K562 (cell line): ENCODE measurements around the gene CPZ. TPM values are rescaled to one million over a fixed set of nuclear protein-coding genes. Genes with fewer than 3 reads are reported as not detected.
A peak's percentile ranks its signal among the peaks of the same experiment; 100 is the strongest.

Experiments
- ATAC-seq: fragments of 200-7000 bp; cut with Tn5 transposase; 3 replicates; pipeline ENCODE4 v1.9.1; 2020; ENCODE audit warnings: moderate library complexity
- BruUV-seq: library from RNA; stranded (reverse); fragments of 400-500 nt; replicated peaks from 2 replicates; lab custom pipeline; 2021; lab: Mats Ljungman, UMichigan
- CTCF ChIA-PET: fragments of 300-600 bp; formaldehyde crosslinking; extraction: SDS; loops from one replicate; lab custom pipeline; 2021; ENCODE audit warnings: low intra/inter-chr PET ratio; lab: Yijun Ruan, JAX
- POLR2A ChIA-PET: fragments of 300-600, 350-650 bp; sonication (Branson Sonifier 250); formaldehyde crosslinking; extraction: SDS; loops from one replicate; lab custom pipeline; 2021; ENCODE audit warnings: antibody characterized with exemption, inconsistent platforms; lab: Yijun Ruan, JAX
- DNase-seq, 4 experiments: peaks; one replicate each; pipeline versions ENCODE4 v3.0.0 to v3.0.0-alpha.2; 2011 to 2018; ENCODE audit warnings: low spot score in 3 of 4, mixed read lengths in 3 of 4; ENCODE audit errors: extremely low read depth in 1 of 4
- FAIRE-seq: peaks from 2 replicates; lab custom pipeline; 2011; peaks lifted over from hg19 to GRCh38; lab: Jason Lieb, UNC
- H2AFZ ChIP-seq: 2 replicates; pipeline ENCODE4 v1.6.0; 2011; ENCODE audit warnings: low read depth, low read length, control low read depth, inconsistent platforms
- H3K27ac ChIP-seq: fragments of 200-600 bp; 3 replicates; pipeline ENCODE4 v1.8.0; 2011; ENCODE audit warnings: low read depth, mild to moderate bottlenecking, control low read depth, inconsistent platforms, low read length, moderate library complexity, mixed read lengths; ENCODE audit errors: extremely low read depth
- H3K27me3 ChIP-seq, 2 experiments: fragments of 300-600 bp in 1 of 2; 2 replicates in 1 of 2; 3 replicates in 1 of 2; pipeline versions ENCODE4 v1.6.0 to v1.8.0; 2011; ENCODE audit warnings: inconsistent platforms in 2 of 2, low read length in 2 of 2, mild to moderate bottlenecking in 1 of 2, mixed read lengths in 1 of 2, moderate library complexity in 1 of 2; ENCODE audit not compliant: control insufficient read depth in 2 of 2, insufficient read depth in 2 of 2
- H3K36me3 ChIP-seq: fragments of 300-600 bp; 3 replicates; pipeline ENCODE4 v1.8.0; 2011; ENCODE audit warnings: mild to moderate bottlenecking, low read length, inconsistent platforms; ENCODE audit not compliant: control insufficient read depth, insufficient read depth
- H3K4me1 ChIP-seq, 2 experiments: fragments of 200-600 bp in 1 of 2; replicated peaks in 1 of 2; 2 replicates in 1 of 2; 3 replicates in 1 of 2; pipeline versions ENCODE4 v1.5.1 to v1.8.0; 2011; ENCODE audit warnings: inconsistent platforms in 2 of 2, low read length in 2 of 2, mild to moderate bottlenecking in 1 of 2, mixed read lengths in 1 of 2, moderate library complexity in 1 of 2; ENCODE audit not compliant: control insufficient read depth in 2 of 2, insufficient read depth in 2 of 2
- H3K4me2 ChIP-seq: 2 replicates; pipeline ENCODE4 v1.6.1; 2011; ENCODE audit warnings: low read length, control low read depth, inconsistent platforms, mixed read lengths; ENCODE audit not compliant: insufficient read depth
- H3K4me3 ChIP-seq: fragments of 200-600 bp; sonication (generic), shearing (Covaris generic); 2 replicates; pipeline ENCODE4 v1.5.1; 2016; ENCODE audit warnings: control low read depth, inconsistent platforms
- H3K79me2 ChIP-seq: fragments of 200-600 bp; 3 replicates; pipeline ENCODE4 v1.8.0; 2011; ENCODE audit warnings: low read length, inconsistent platforms; ENCODE audit not compliant: control insufficient read depth, insufficient read depth
- H3K9ac ChIP-seq, 2 experiments: 2 replicates each; pipeline versions ENCODE4 v1.6.0 to v1.6.1; 2011; ENCODE audit warnings: low read depth in 2 of 2, low read length in 2 of 2, control low read depth in 1 of 2, inconsistent platforms in 1 of 2, mild to moderate bottlenecking in 1 of 2, mixed read lengths in 1 of 2; ENCODE audit not compliant: insufficient read depth in 1 of 2
- H3K9me1 ChIP-seq: one replicate; pipeline ENCODE4 v1.6.0; 2011; ENCODE audit warnings: inconsistent platforms, mild to moderate bottlenecking, low read length, moderate library complexity; ENCODE audit not compliant: control insufficient read depth, insufficient read depth
- H3K9me3 ChIP-seq: replicated peaks from 2 replicates; pipeline ENCODE4 v1.5.1; 2011; ENCODE audit warnings: low read depth, low read length, inconsistent platforms; ENCODE audit not compliant: control insufficient read depth, insufficient read depth
- H4K20me1 ChIP-seq: replicated peaks from 2 replicates; pipeline ENCODE4 v1.6.1; 2011; ENCODE audit warnings: low read length, inconsistent platforms, mixed read lengths; ENCODE audit not compliant: control insufficient read depth, insufficient read depth
- ETV5 ChIP-seq: sonication (generic); formaldehyde crosslinking; IDR thresholded peaks from 2 replicates; pipeline ENCODE4 v1.4.0; 2020; ENCODE audit warnings: low read depth, mild to moderate bottlenecking, missing genetic modification reagents
- NRF1 ChIP-seq, 2 experiments: fragments of 450-650 bp; IDR thresholded peaks in 1 of 2; conservative IDR thresholded peaks in 1 of 2; 2 replicates each; pipeline ENCODE4 v1.6.1; 2014; ENCODE audit warnings: mild to moderate bottlenecking in 2 of 2
- WHSC1 ChIP-seq: IDR thresholded peaks from one replicate; pipeline ENCODE4 v1.6.1; 2012; ENCODE audit warnings: low read length, control low read depth, inconsistent platforms
- ZNF232 ChIP-seq: sonication (generic); formaldehyde crosslinking; IDR thresholded peaks from 2 replicates; pipeline ENCODE4 v1.8.0; 2022; ENCODE audit warnings: mild to moderate bottlenecking, missing genetic modification reagents
- ZNF766 ChIP-seq: fragments of 200-800 bp; sonication (Bioruptor generic); conservative IDR thresholded peaks from 2 replicates; pipeline ENCODE4 v1.6.1; 2016; ENCODE audit warnings: missing genetic modification characterization, missing compliant biosample characterization
- WGBS: fragments of 100-300 bp; shearing (Covaris generic); methylation state at CpG from one replicate; pipeline ENCODE4 v1.1.6; 2016; ENCODE audit warnings: low coverage, mixed read lengths; ENCODE audit not compliant: insufficient coverage; ENCODE audit errors: missing lambda C conversion rate; 5-methylcytosine and 5-hydroxymethylcytosine counted together
- in situ Hi-C: fragments of 300-500 bp; cut with MboI; formaldehyde crosslinking; loops from 4 replicates; pipeline ENCODE4 v1.15.0; 2018; ENCODE audit warnings: inconsistent platforms, mixed read lengths
- intact Hi-C: fragments of 100-400 bp; cut with micrococcal nuclease; formaldehyde crosslinking; loops from 2 replicates; pipeline ENCODE4 v1.14.2; 2022
- polyA plus RNA-seq, 8 experiments: library from polyadenylated mRNA; depleted of rRNA in 4 of 8; stranded (reverse) in 5 of 8; unstranded in 3 of 8; fragments of >200 nt; fragmentation: Nextera tagmentation in 2 of 8; fragmentation: Illumina TruSeq in 1 of 8; extraction: Ambion mirVana in 2 of 8; extraction: Trizol in 1 of 8; gene quantifications; 2 replicates each; pipeline versions ENCODE4 v1.2.1 to v1.2.3, GENCODE V29; 2011 to 2014; ENCODE audit warnings: inconsistent platforms in 1 of 8, missing spikeins in 1 of 8
- total RNA-seq, 7 experiments: library from RNA; depleted of rRNA in 6 of 7; stranded (reverse); fragments of >200 nt in 6 of 7; fragmentation: Illumina TruSeq in 2 of 7; extraction: Trizol in 2 of 7; gene quantifications; 2 replicates each; pipeline versions ENCODE4 v1.2.1 to v1.2.3, GENCODE V29; 2011 to 2021; ENCODE audit warnings: low replicate concordance in 1 of 7
- TF ChIP-seq, protein P1 (sequence below), 2 experiments: fragments of 450-650 bp in 1 of 2; sonication (generic) in 1 of 2; formaldehyde crosslinking in 1 of 2; IDR thresholded peaks; 2 replicates each; pipeline versions ENCODE4 v1.7.1 to v1.9.0; 2016 to 2022; ENCODE audit warnings: inconsistent platforms in 1 of 2, mild to moderate bottlenecking in 1 of 2, missing genetic modification reagents in 1 of 2
- TF ChIP-seq, protein P2 (sequence below): sonication (generic); formaldehyde crosslinking; IDR thresholded peaks from 2 replicates; pipeline ENCODE4 v1.8.1; 2023; ENCODE audit warnings: mild to moderate bottlenecking, missing genetic modification reagents
- TF ChIP-seq, protein P3 (sequence below): fragments of 250-450 bp; sonication (Bioruptor Pico); IDR thresholded peaks from 2 replicates; pipeline ENCODE4 v1.8.0; 2021; ENCODE audit warnings: mild to moderate bottlenecking, moderate library complexity

Gene CPZ
- total and polyA plus RNA-seq, 9 of the 15 experiments (the other 6 are each of a cell fraction or from before 2014, with no cell fraction given), result 0.06 to 2.2 (median 1.2) TPM; not detected in 1

DNA sequence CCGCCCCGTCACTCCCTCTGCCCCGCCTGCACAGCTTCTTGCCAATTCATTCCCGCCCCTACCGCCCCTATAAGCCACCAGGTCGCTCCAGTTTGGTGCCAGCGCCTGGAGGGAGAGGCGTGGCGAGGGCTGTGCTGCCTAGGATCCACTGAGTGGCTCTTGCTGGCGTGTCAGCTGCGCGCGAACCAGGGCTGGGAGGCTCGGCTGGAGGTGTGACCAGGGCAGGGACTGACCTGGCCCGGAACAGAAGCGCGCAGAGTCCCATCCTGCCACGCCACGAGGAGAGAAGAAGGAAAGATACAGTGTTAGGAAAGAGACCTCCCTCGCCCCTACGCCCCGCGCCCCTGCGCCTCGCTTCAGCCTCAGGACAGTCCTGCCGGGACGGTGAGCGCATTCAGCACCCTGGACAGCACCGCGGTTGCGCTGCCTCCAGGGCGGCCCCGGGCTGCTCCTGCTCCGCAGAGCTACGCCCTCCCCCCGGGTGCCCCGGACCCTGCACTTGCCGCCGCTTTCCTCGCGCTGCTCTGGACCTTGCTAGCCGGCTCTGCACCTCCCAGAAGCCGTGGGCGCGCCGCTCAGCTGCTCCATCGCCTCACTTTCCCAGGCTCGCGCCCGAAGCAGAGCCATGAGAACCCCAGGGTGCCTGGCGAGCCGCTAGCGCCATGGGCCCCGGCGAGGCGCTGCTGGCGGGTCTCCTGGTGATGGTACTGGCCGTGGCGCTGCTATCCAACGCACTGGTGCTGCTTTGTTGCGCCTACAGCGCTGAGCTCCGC, 12.1 kb upstream of the CPZ start, which contains the start of gene GPR78:
GPR78 (plus strand) TSS at position 72 of the 773 bp plus-strand sequence; CDS start at position 663, 591 bp downstream.
- no TSS peak for BruUV-seq
- H3K9ac ChIP-seq, result no peak within 1 kb of the TSS
- no peak within 1 kb of the TSS for H3K4me2 ChIP-seq
- peak; percentile 10 to 23; a peak in 1 of 4 replicates for TF ChIP-seq NRF1 (conservative IDR thresholded peaks at IDR 0.05 in 1 of 2, IDR thresholded peaks at IDR 0.05 in 1 of 2)
- TF ChIP-seq, protein P1, sequence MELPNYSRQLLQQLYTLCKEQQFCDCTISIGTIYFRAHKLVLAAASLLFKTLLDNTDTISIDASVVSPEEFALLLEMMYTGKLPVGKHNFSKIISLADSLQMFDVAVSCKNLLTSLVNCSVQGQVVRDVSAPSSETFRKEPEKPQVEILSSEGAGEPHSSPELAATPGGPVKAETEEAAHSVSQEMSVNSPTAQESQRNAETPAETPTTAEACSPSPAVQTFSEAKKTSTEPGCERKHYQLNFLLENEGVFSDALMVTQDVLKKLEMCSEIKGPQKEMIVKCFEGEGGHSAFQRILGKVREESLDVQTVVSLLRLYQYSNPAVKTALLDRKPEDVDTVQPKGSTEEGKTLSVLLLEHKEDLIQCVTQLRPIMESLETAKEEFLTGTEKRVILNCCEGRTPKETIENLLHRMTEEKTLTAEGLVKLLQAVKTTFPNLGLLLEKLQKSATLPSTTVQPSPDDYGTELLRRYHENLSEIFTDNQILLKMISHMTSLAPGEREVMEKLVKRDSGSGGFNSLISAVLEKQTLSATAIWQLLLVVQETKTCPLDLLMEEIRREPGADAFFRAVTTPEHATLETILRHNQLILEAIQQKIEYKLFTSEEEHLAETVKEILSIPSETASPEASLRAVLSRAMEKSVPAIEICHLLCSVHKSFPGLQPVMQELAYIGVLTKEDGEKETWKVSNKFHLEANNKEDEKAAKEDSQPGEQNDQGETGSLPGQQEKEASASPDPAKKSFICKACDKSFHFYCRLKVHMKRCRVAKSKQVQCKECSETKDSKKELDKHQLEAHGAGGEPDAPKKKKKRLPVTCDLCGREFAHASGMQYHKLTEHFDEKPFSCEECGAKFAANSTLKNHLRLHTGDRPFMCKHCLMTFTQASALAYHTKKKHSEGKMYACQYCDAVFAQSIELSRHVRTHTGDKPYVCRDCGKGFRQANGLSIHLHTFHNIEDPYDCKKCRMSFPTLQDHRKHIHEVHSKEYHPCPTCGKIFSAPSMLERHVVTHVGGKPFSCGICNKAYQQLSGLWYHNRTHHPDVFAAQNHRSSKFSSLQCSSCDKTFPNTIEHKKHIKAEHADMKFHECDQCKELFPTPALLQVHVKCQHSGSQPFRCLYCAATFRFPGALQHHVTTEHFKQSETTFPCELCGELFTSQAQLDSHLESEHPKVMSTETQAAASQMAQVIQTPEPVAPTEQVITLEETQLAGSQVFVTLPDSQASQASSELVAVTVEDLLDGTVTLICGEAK (IDR thresholded peaks at IDR 0.05), result peak; percentile 43; the same call in 1 of the 2 replicates
- TF ChIP-seq, protein P1 (CRISPR knock-in tag; IDR thresholded peaks at IDR 0.05), result no peak
- TF ChIP-seq, protein P2, sequence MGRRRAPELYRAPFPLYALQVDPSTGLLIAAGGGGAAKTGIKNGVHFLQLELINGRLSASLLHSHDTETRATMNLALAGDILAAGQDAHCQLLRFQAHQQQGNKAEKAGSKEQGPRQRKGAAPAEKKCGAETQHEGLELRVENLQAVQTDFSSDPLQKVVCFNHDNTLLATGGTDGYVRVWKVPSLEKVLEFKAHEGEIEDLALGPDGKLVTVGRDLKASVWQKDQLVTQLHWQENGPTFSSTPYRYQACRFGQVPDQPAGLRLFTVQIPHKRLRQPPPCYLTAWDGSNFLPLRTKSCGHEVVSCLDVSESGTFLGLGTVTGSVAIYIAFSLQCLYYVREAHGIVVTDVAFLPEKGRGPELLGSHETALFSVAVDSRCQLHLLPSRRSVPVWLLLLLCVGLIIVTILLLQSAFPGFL (CRISPR knock-in tag), result no peak
- peak; percentile 92 for TF ChIP-seq ZNF232
- TF ChIP-seq, protein P3, sequence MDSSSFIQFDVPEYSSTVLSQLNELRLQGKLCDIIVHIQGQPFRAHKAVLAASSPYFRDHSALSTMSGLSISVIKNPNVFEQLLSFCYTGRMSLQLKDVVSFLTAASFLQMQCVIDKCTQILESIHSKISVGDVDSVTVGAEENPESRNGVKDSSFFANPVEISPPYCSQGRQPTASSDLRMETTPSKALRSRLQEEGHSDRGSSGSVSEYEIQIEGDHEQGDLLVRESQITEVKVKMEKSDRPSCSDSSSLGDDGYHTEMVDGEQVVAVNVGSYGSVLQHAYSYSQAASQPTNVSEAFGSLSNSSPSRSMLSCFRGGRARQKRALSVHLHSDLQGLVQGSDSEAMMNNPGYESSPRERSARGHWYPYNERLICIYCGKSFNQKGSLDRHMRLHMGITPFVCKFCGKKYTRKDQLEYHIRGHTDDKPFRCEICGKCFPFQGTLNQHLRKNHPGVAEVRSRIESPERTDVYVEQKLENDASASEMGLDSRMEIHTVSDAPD, result no peak
- TF ChIP-seq ZNF766 (CRISPR knock-in tag), result peak; percentile 66; the same call in 1 of the 2 replicates
- TF ChIP-seq ETV5 (CRISPR knock-in tag), result peak; percentile 50; the same call in 1 of the 2 replicates
- no peak for TF ChIP-seq WHSC1

More for the DNA sequence above, 12.1 kb upstream of the CPZ start, which contains the start of gene GPR78:
- ChIA-PET CTCF (no interaction called here), POLR2A (interaction anchor here (0.5 to 0.8 kb wide), 4 partner anchors 10 to 404 kb away, joined by 3 to 4 read pairs (median 4); no protein-coding TSS in a partner anchor)
- Histone ChIP-seq H3K36me3 (no peaks in the 10 kb centered on the region), H3K9me1 (no peaks in the 10 kb centered on the region), H3K4me3 (no peak within 1 kb of the TSS), H3K27me3 (peaks cover 3 to 40% of the 10 kb centered on the region in 2 experiments; a peak in 3 of 5 replicates), H3K9me3 (no peaks in the 10 kb centered on the region), H4K20me1 (peaks cover 4% of the 10 kb centered on the region), H3K79me2 (no peaks in the 10 kb centered on the region), H2AFZ (no peak within 1 kb of the TSS), H3K27ac (no peak within 1 kb of the TSS), H3K4me1 (peaks cover 0 to 12% of the 10 kb centered on the region in 2 experiments; a peak in 2 of 5 replicates)
- WGBS, result 8% methylated on average over 49 of the region's 63 CpGs
- in situ Hi-C loops (no loop called here), intact Hi-C loops (no loop called here)
- no peak for FAIRE-seq
- peak; percentile 75 to 90 (median 87) for DNase-seq
- ATAC-seq, result peak; percentile 99
